Measurements from ENCODE around the gene WDR88. TPM values are rescaled to one million over a fixed set of nuclear protein-coding genes. Genes with fewer than 3 reads are reported as not detected.

WDR88 gene
- total and polyA plus RNA-seq, 2 of the 13 experiments (the other 11 are each of a cell fraction or from before 2014, with no cell fraction given): not detected

DNA sequence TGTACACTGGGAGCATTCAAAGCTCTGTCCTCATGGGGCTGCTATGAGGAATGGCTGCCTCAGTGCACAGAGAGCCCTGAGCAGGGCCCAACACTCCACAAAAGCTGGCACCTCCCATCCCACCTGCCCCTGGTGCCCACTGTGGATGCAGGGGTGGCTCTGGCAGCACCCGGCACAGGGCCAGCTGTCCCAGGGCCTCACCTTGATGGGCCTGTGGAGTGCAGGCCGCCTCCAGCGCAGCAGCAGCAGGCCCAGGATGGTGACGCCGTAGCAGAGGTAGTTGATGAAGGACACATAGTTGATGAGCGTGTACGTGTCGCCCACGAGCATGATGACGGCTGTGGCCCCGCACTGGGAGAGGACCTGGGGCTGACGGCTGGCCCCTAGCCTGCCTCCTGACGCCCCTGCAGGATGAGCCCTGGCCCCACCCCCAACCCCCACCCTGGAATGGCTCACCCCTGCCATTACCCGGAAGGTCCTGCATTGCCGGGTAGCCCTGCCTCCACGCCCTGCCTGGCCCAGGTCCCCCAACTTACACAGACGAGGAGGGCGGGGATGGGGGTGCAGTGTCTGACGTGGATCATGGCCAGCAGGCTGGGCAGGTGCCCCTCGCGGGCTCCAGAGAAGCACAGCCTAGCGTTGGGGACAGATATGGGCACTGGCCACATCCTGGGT, 78.5 kb downstream of the WDR88 start:
- FAIRE-seq: no peak

More for the DNA sequence above, 78.5 kb downstream of the WDR88 start:
- CTCF ChIA-PET (ENCODE audit: low intra/inter-chr PET ratio, low total read pairs): no interaction called here
- Histone ChIP-seq H3K27ac (ENCODE audit: extremely low read length, insufficient read depth, low read length) (no peak overlapping the region), H3K4me1 (ENCODE audit: insufficient read depth, low read length) (peaks cover 21% of the 10 kb centered on the region), H3K4me2 (ENCODE audit: low read depth, low read length) (no peak overlapping the region), H3K4me3 (replicated peaks in 1 of 3; ENCODE audit: insufficient read depth in 1 of 3, low read depth in 2 of 3, low read length in 3 of 3) (no peak overlapping the region), H4K20me1 (ENCODE audit: insufficient read depth, low read length) (no peaks in the 10 kb centered on the region), H3K27me3 (ENCODE audit: control insufficient read depth in 1 of 2, insufficient read depth in 2 of 2, low read length in 2 of 2) (peaks cover 7 to 14% of the 10 kb centered on the region in 2 experiments; a peak in 3 of 5 replicates), H3K79me2 (ENCODE audit: insufficient read depth, low read length) (no peaks in the 10 kb centered on the region), H3K36me3 (replicated peaks in 1 of 2; ENCODE audit: control insufficient read depth in 1 of 2, insufficient read depth in 2 of 2, low read length in 2 of 2) (peaks cover 0 to 2% of the 10 kb centered on the region in 2 experiments; a peak in 2 of 5 replicates), H3K9me3 (ENCODE audit: low read length) (no peaks in the 10 kb centered on the region), H3K9ac (ENCODE audit: insufficient read depth, low read depth, low read length) (no peak overlapping the region), H2AFZ (ENCODE audit: low read length) (no peak overlapping the region)
- ATAC-seq (no peak), DNase-seq (ENCODE audit: low spot score) (no peak)
- POLR2A ChIA-PET: no interaction called here
- BruUV-seq (replicated peaks): no TSS peak
- TF ChIP-seq ZNF83 (CRISPR knock-in tag; IDR thresholded peaks at IDR 0.05; ENCODE audit: borderline replicate concordance) (no peak), LRRFIP1 (CRISPR knock-in tag; conservative IDR thresholded peaks at IDR 0.05) (no peak), CEBPZ (IDR thresholded peaks at IDR 0.05; ENCODE audit: low read length) (no peak), GABPA (IDR thresholded peaks at IDR 0.05; ENCODE audit: low read depth, low read length) (no peak), GABPA (CRISPR knock-in tag; IDR thresholded peaks at IDR 0.05; ENCODE audit: low read depth) (no peak), MLXIP (CRISPR knock-in tag; IDR thresholded peaks at IDR 0.05; ENCODE audit: borderline replicate concordance) (no peak), IRF2 (CRISPR knock-in tag; IDR thresholded peaks at IDR 0.05) (no peak), ZNF766 (CRISPR knock-in tag; IDR thresholded peaks at IDR 0.05; ENCODE audit: borderline replicate concordance) (no peak), HMG20B (CRISPR knock-in tag; conservative IDR thresholded peaks at IDR 0.05) (no peak), ZNF12 (CRISPR knock-in tag; IDR thresholded peaks at IDR 0.05) (no peak), ZNF629 (CRISPR knock-in tag; conservative IDR thresholded peaks at IDR 0.05) (no peak), ZNF230 (CRISPR knock-in tag; IDR thresholded peaks at IDR 0.05) (no peak), MED8 (CRISPR knock-in tag; IDR thresholded peaks at IDR 0.05; ENCODE audit: insufficient replicate concordance) (no peak), RXRA (CRISPR knock-in tag; IDR thresholded peaks at IDR 0.05) (no peak)
- in situ Hi-C loops (cut with HindIII; ENCODE audit: extremely low pct_ligation_motif_present, low pct_unique_long_range_greater_than_20kb) (no loop called here), intact Hi-C loops (cut with micrococcal nuclease; ENCODE audit: unreplicated experiment) (no loop called here)
- 93% methylated on average over 6 of the region's 22 CpGs for WGBS (ENCODE audit: low lambda C conversion rate)
